ENCODE measurements around the gene ALX4.

The ALX4 gene

DNA sequence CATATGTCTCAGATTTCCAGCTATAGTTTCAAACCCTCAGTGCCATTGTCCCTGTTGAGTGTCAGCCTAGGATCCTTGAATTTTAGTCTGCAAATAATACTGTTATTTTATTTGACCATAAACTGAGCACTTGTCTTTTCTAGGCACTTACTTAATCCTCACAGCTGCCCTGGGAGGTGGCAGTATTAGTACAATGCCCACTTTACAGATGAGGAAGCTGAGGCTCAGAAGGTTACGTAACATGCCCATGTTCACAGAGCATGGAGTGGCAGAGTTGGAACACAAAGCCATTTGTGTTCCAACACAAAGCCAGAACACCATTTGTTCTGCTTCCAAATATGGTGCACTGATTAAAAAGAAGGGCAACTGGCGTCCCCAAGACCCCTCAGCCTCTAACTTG is 38.2 kb upstream of the ALX4 start:
- H3K4me1 ChIP-seq (ENCODE audit: insufficient read depth, low read length) = no peaks in the 10 kb centered on the region
- peaks cover 14% of the 10 kb centered on the region for H3K27me3 ChIP-seq (ENCODE audit: insufficient read depth, low read length, poor library complexity)
- no peak overlapping the region for H3K4me3 ChIP-seq (ENCODE audit: low read depth in 1 of 2, low read length in 2 of 2)
- H3K36me3 ChIP-seq (ENCODE audit: insufficient read depth, low read length) = no peaks in the 10 kb centered on the region
- no peak for ATAC-seq (ENCODE audit: insufficient read depth, low read depth)
- no peak for TF ChIP-seq CTCF (IDR thresholded peaks at IDR 0.05; ENCODE audit: borderline replicate concordance, extremely low read depth, low read length, poor library complexity, severe bottlenecking)
- TF ChIP-seq EZH2 (IDR thresholded peaks at IDR 0.05; ENCODE audit: borderline replicate concordance, low read depth, low read length, severe bottlenecking) = no peak
- H3K9ac ChIP-seq (ENCODE audit: low read depth, low read length) = no peak overlapping the region
- no peak for DNase-seq
- H3K4me2 ChIP-seq (ENCODE audit: insufficient read depth, low read length) = no peak overlapping the region
- no peaks in the 10 kb centered on the region for H3K9me3 ChIP-seq (ENCODE audit: insufficient read depth, low read length, severe bottlenecking)
- H3K27ac ChIP-seq (ENCODE audit: low read length) = no peak overlapping the region
- no peaks in the 10 kb centered on the region for H3K79me2 ChIP-seq (ENCODE audit: insufficient read depth, low read length)
- no peaks in the 10 kb centered on the region; the same call in none of the 2 replicates for H4K20me1 ChIP-seq (ENCODE audit: insufficient read depth, low read length)
- H2AFZ ChIP-seq (ENCODE audit: low read depth, low read length) = no peak overlapping the region

- DNase-seq (no peak), ATAC-seq (ENCODE audit: insufficient read depth, low read depth) (no peak)
- Histone ChIP-seq H2AFZ (ENCODE audit: low read depth, low read length) (no peak overlapping the region), H4K20me1 (ENCODE audit: insufficient read depth, low read length) (no peaks in the 10 kb centered on the region; the same call in none of the 2 replicates), H3K79me2 (ENCODE audit: insufficient read depth, low read length) (no peaks in the 10 kb centered on the region), H3K4me3 (ENCODE audit: low read depth in 1 of 2, low read length in 2 of 2) (no peak overlapping the region), H3K4me1 (ENCODE audit: insufficient read depth, low read length) (no peaks in the 10 kb centered on the region), H3K9ac (ENCODE audit: low read depth, low read length) (no peak overlapping the region), H3K27ac (ENCODE audit: low read length) (no peak overlapping the region), H3K4me2 (ENCODE audit: insufficient read depth, low read length) (no peak overlapping the region), H3K9me3 (ENCODE audit: insufficient read depth, low read length, severe bottlenecking) (no peaks in the 10 kb centered on the region), H3K27me3 (ENCODE audit: insufficient read depth, low read length, poor library complexity) (peaks cover 14% of the 10 kb centered on the region), H3K36me3 (ENCODE audit: insufficient read depth, low read length) (no peaks in the 10 kb centered on the region)
- no peak for TF ChIP-seq EZH2 (IDR thresholded peaks at IDR 0.05; ENCODE audit: borderline replicate concordance, low read depth, low read length, severe bottlenecking)
- no peak for TF ChIP-seq CTCF (IDR thresholded peaks at IDR 0.05; ENCODE audit: borderline replicate concordance, extremely low read depth, low read length, poor library complexity, severe bottlenecking)
Observed at GRCh38 chr11:44347538-44347937, 37.6 kb upstream of the ALX4 start.

- TF ChIP-seq EZH2 (IDR thresholded peaks at IDR 0.05; ENCODE audit: borderline replicate concordance, low read depth, low read length, severe bottlenecking) = no peak
- no peak for TF ChIP-seq CTCF (IDR thresholded peaks at IDR 0.05; ENCODE audit: borderline replicate concordance, extremely low read depth, low read length, poor library complexity, severe bottlenecking)
- Histone ChIP-seq H4K20me1 (ENCODE audit: insufficient read depth, low read length) (no peaks in the 10 kb centered on the region; the same call in 1 of the 2 replicates), H3K27ac (ENCODE audit: low read length) (no peak overlapping the region), H3K36me3 (ENCODE audit: insufficient read depth, low read length) (no peaks in the 10 kb centered on the region), H3K27me3 (ENCODE audit: insufficient read depth, low read length, poor library complexity) (peaks cover 14% of the 10 kb centered on the region), H3K4me2 (ENCODE audit: insufficient read depth, low read length) (no peak overlapping the region), H3K4me3 (ENCODE audit: low read depth in 1 of 2, low read length in 2 of 2) (no peak overlapping the region), H3K79me2 (ENCODE audit: insufficient read depth, low read length) (no peaks in the 10 kb centered on the region), H3K4me1 (ENCODE audit: insufficient read depth, low read length) (no peaks in the 10 kb centered on the region), H2AFZ (ENCODE audit: low read depth, low read length) (no peak overlapping the region), H3K9ac (ENCODE audit: low read depth, low read length) (no peak overlapping the region), H3K9me3 (ENCODE audit: insufficient read depth, low read length, severe bottlenecking) (no peaks in the 10 kb centered on the region)
- ATAC-seq (ENCODE audit: insufficient read depth, low read depth) = no peak
- DNase-seq = no peak
Observed at GRCh38 chr11:44346983-44347382, 37.0 kb upstream of the ALX4 start.

GRCh38 chr11:44345781-44346180 is 35.8 kb upstream of the ALX4 start:
- Histone ChIP-seq H3K4me2 (ENCODE audit: insufficient read depth, low read length) (no peak overlapping the region), H3K9ac (ENCODE audit: low read depth, low read length) (no peak overlapping the region), H3K36me3 (ENCODE audit: insufficient read depth, low read length) (no peaks in the 10 kb centered on the region), H4K20me1 (ENCODE audit: insufficient read depth, low read length) (no peaks in the 10 kb centered on the region), H2AFZ (ENCODE audit: low read depth, low read length) (no peak overlapping the region), H3K27me3 (ENCODE audit: insufficient read depth, low read length, poor library complexity) (peaks cover 15% of the 10 kb centered on the region), H3K9me3 (ENCODE audit: insufficient read depth, low read length, severe bottlenecking) (no peaks in the 10 kb centered on the region), H3K79me2 (ENCODE audit: insufficient read depth, low read length) (no peaks in the 10 kb centered on the region), H3K27ac (ENCODE audit: low read length) (no peak overlapping the region), H3K4me1 (ENCODE audit: insufficient read depth, low read length) (no peaks in the 10 kb centered on the region), H3K4me3 (ENCODE audit: low read depth in 1 of 2, low read length in 2 of 2) (no peak overlapping the region)
- DNase-seq = no peak
- ATAC-seq (ENCODE audit: insufficient read depth, low read depth) = no peak
- TF ChIP-seq CTCF (IDR thresholded peaks at IDR 0.05; ENCODE audit: borderline replicate concordance, extremely low read depth, low read length, poor library complexity, severe bottlenecking) = no peak
- TF ChIP-seq EZH2 (IDR thresholded peaks at IDR 0.05; ENCODE audit: borderline replicate concordance, low read depth, low read length, severe bottlenecking) = no peak

All from DND-41 (cell line).